B cell (primary cell): ENCODE data around the gene MX1. TPM values are rescaled to one million over a fixed set of nuclear protein-coding genes. Genes with fewer than 3 reads are reported as not detected.

Source experiments
- ATAC-seq: fragments of 200-7000 bp; cut with Tn5 transposase; one replicate; pipeline ENCODE4 v1.10.0; 2021; ENCODE audit warnings: low read depth, mild to moderate bottlenecking, moderate number of reproducible peaks, moderate library complexity
- CTCF ChIA-PET: fragments of 350-600 bp; sonication (Branson Sonifier 250); formaldehyde crosslinking; loops from one replicate; lab custom pipeline; 2021; ENCODE audit warnings: antibody characterized with exemption, inconsistent platforms; lab: Charles Lee
- POLR2A ChIA-PET: fragments of 350-600 bp; sonication (Branson Sonifier 250); formaldehyde crosslinking; loops from one replicate; lab custom pipeline; 2021; ENCODE audit warnings: antibody characterized with exemption; lab: Charles Lee
- DNase-seq: peaks from one replicate; pipeline ENCODE4 v3.0.0; 2013
- H2AFZ ChIP-seq: 2 replicates; pipeline ENCODE4 v1.6.1; 2012; ENCODE audit warnings: mild to moderate bottlenecking, low read depth, low read length; ENCODE audit not compliant: insufficient read depth, poor library complexity, severe bottlenecking
- H3K27ac ChIP-seq, 2 donors: 1 replicate in 1 of 2; 2 replicates in 1 of 2; pipeline ENCODE4 v1.5.1; 2012 to 2013; ENCODE audit warnings: low read length in 2 of 2, mild to moderate bottlenecking in 2 of 2, moderate library complexity in 1 of 2
- H3K27me3 ChIP-seq, 4 experiments: fragments of 200-600 bp in 1 of 4; sonication (generic) in 1 of 4; replicated peaks in 1 of 4; 1 replicate in 2 of 4; 2 replicates in 2 of 4; pipeline versions ENCODE4 v1.6.1 to v1.7.0; 2013 to 2016; ENCODE audit warnings: low read length in 3 of 4, mild to moderate bottlenecking in 2 of 4, mixed read lengths in 1 of 4, moderate library complexity in 1 of 4; ENCODE audit not compliant: insufficient read depth in 4 of 4, control insufficient read depth in 3 of 4; ENCODE audit errors: control extremely low read depth in 1 of 4
- H3K36me3 ChIP-seq, 2 experiments: replicated peaks in 1 of 2; 1 replicate in 1 of 2; 2 replicates in 1 of 2; pipeline versions ENCODE4 v1.6.1 to v1.7.1; 2013; ENCODE audit warnings: low read length in 1 of 2; ENCODE audit not compliant: insufficient read depth in 2 of 2, control insufficient read depth in 1 of 2; ENCODE audit errors: control extremely low read depth in 1 of 2, extremely low read depth in 1 of 2
- H3K4me1 ChIP-seq, 2 donors: fragments of 200-600 bp in 1 of 2; sonication (generic) in 1 of 2; 1 replicate in 1 of 2; 2 replicates in 1 of 2; pipeline versions ENCODE4 v1.5.1 to v1.6.1; 2013 to 2017; ENCODE audit warnings: low read length in 2 of 2; ENCODE audit not compliant: control insufficient read depth in 2 of 2, insufficient read depth in 2 of 2
- H3K4me2 ChIP-seq: replicated peaks from 2 replicates; pipeline ENCODE3; 2012; ENCODE audit warnings: mild to moderate bottlenecking, low read depth, low read length; ENCODE audit not compliant: poor library complexity, severe bottlenecking
- H3K4me3 ChIP-seq, 5 experiments: fragments of 200-600 bp in 1 of 5; sonication (generic) in 1 of 5; 1 replicate in 3 of 5; 2 replicates in 2 of 5; pipeline versions ENCODE4 v1.5.1 to v1.7.0; 2011 to 2016; ENCODE audit warnings: low read length in 4 of 5, mild to moderate bottlenecking in 4 of 5, low read depth in 2 of 5, control low read depth in 1 of 5, moderate library complexity in 1 of 5; ENCODE audit not compliant: insufficient read depth in 1 of 5; ENCODE audit errors: control extremely low read depth in 1 of 5, extremely low read depth in 1 of 5
- H3K79me2 ChIP-seq: fragments of 200-600 bp; sonication (generic); one replicate; pipeline ENCODE4 v1.6.0; 2016; ENCODE audit warnings: low read length; ENCODE audit not compliant: control insufficient read depth, insufficient read depth
- H3K9ac ChIP-seq: fragments of 200-600 bp; sonication (generic); 2 replicates; pipeline ENCODE4 v1.6.1; 2017; ENCODE audit warnings: mild to moderate bottlenecking, low read length, moderate library complexity
- H3K9me3 ChIP-seq, 3 donors: one replicate each; pipeline versions ENCODE4 v1.6.1 to v1.7.1; 2013; ENCODE audit warnings: low read length in 2 of 3; ENCODE audit not compliant: control insufficient read depth in 2 of 3, insufficient read depth in 1 of 3; ENCODE audit errors: control extremely low read depth in 1 of 3
- H4K20me1 ChIP-seq: 2 replicates; pipeline ENCODE4 v1.6.0; 2012; ENCODE audit warnings: mild to moderate bottlenecking, low read length; ENCODE audit not compliant: insufficient read depth, control insufficient read depth, poor library complexity, severe bottlenecking
- H3K27ac Mint-ChIP-seq: one replicate; pipeline ENCODE4 v1.8.0; 2021; ENCODE audit warnings: mixed read lengths
- H3K27me3 Mint-ChIP-seq: one replicate; pipeline ENCODE4 v1.8.0; 2021; ENCODE audit warnings: mixed read lengths
- H3K4me1 Mint-ChIP-seq: one replicate; pipeline ENCODE4 v1.8.0; 2021; ENCODE audit warnings: mixed read lengths
- H3K4me3 Mint-ChIP-seq: one replicate; pipeline ENCODE4 v1.8.0; 2021; ENCODE audit warnings: mixed read lengths
- H3K9me3 Mint-ChIP-seq: one replicate; pipeline ENCODE4 v1.8.0; 2022; ENCODE audit warnings: mixed read lengths; ENCODE audit not compliant: insufficient read depth
- CTCF ChIP-seq: fragments of 200-600 bp; IDR thresholded peaks from one replicate; pipeline ENCODE4 v1.8.0; 2022; ENCODE audit warnings: antibody characterized with exemption, mild to moderate bottlenecking
- EZH2 ChIP-seq: IDR thresholded peaks from 2 replicates; pipeline ENCODE4 v1.6.1; 2012; ENCODE audit warnings: borderline replicate concordance, low read depth, mild to moderate bottlenecking, moderate library complexity, low read length; ENCODE audit not compliant: insufficient read depth, poor library complexity, severe bottlenecking
- WGBS: methylation state at CpG from one replicate; pipeline ENCODE4 v1.1.5; 2013; ENCODE audit warnings: missing lambda C conversion rate; ENCODE audit not compliant: insufficient coverage; 5-methylcytosine and 5-hydroxymethylcytosine counted together
- intact Hi-C: fragments of 100-400 bp; cut with micrococcal nuclease; formaldehyde crosslinking; loops from one replicate; pipeline ENCODE4 v1.10.0; 2022
- polyA plus RNA-seq: library from polyadenylated mRNA; depleted of rRNA; stranded (reverse); fragments of >200 nt; gene quantifications from 2 replicates; pipeline ENCODE4 v1.2.3, GENCODE V29; 2012
- total RNA-seq, 2 donors: library from RNA; stranded (reverse); fragments of 120-200 nt in 1 of 2; gene quantifications; 1 replicate in 1 of 2; 2 replicates in 1 of 2; pipeline versions ENCODE4 v1.2.3 to v1.2.4, GENCODE V29; 2013 to 2022

MX1 gene
- total and polyA plus RNA-seq, 2 donors (not counting 1 experiment from before 2014, with no cell fraction given): 57.6 to 62.9 TPM

GRCh38 chr21:41470054-41470453 is 44.0 kb downstream of the MX1 start:
- no peak for DNase-seq
- no peak overlapping the region for H3K9ac ChIP-seq
- peaks cover 0 to 4% (median 0%) of the 10 kb centered on the region in 3 donors for H3K9me3 ChIP-seq
- Mint-ChIP-seq H3K27me3 (peaks cover 35% of the 10 kb centered on the region), H3K9me3 (no peaks in the 10 kb centered on the region), H3K4me1 (no peaks in the 10 kb centered on the region), H3K27ac (no peak overlapping the region), H3K4me3 (no peak overlapping the region)
- H3K79me2 ChIP-seq: no peaks in the 10 kb centered on the region
- H4K20me1 ChIP-seq: no peaks in the 10 kb centered on the region
- no peak overlapping the region for H3K27ac ChIP-seq
- intact Hi-C loops: no loop called here
- H3K4me1 ChIP-seq: no peaks in the 10 kb centered on the region
- H2AFZ ChIP-seq: no peak overlapping the region
- POLR2A ChIA-PET: no interaction called here
- no peak for ATAC-seq
- H3K27me3 ChIP-seq: peaks cover 0 to 44% (median 8%) of the 10 kb centered on the region in 4 experiments
- CTCF ChIA-PET: interaction anchor here (1.2 kb wide), 1 partner anchor 12 kb away, joined by 3 read pairs; no protein-coding TSS in a partner anchor
- WGBS: 48% methylated on average over 2 of the region's 5 CpGs
- TF ChIP-seq CTCF (no peak), EZH2 (no peak)
- H3K4me2 ChIP-seq: no peak overlapping the region
- no peaks in the 10 kb centered on the region for H3K36me3 ChIP-seq
- H3K4me3 ChIP-seq: no peak overlapping the region

GRCh38 chr21:41472753-41473548 is 46.9 kb downstream of the MX1 start:
- Histone ChIP-seq H3K9me3 (peaks cover 0 to 4% (median 0%) of the 10 kb centered on the region in 3 donors), H3K4me3 (no peak overlapping the region), H3K79me2 (no peaks in the 10 kb centered on the region), H3K9ac (no peak overlapping the region), H4K20me1 (no peaks in the 10 kb centered on the region), H3K4me2 (no peak overlapping the region), H3K36me3 (no peaks in the 10 kb centered on the region), H3K4me1 (no peaks in the 10 kb centered on the region), H3K27ac (no peak overlapping the region), H3K27me3 (peaks cover 0 to 36% (median 8%) of the 10 kb centered on the region in 4 experiments), H2AFZ (no peak overlapping the region)
- Mint-ChIP-seq H3K4me1 (no peaks in the 10 kb centered on the region), H3K27me3 (peaks cover 29% of the 10 kb centered on the region), H3K4me3 (no peak overlapping the region), H3K27ac (no peak overlapping the region), H3K9me3 (no peaks in the 10 kb centered on the region)
- TF ChIP-seq CTCF: no peak
- TF ChIP-seq EZH2: no peak
- 96% methylated on average over 31 of the region's 33 CpGs for WGBS
- no peak for ATAC-seq
- intact Hi-C loops: no loop called here
- ChIA-PET CTCF (no interaction called here), POLR2A (no interaction called here)
- no peak for DNase-seq
